Mucosa of gallbladder (tissue), 1 donor: Measurements from ENCODE around the gene RXFP1. TPM values are rescaled to one million over a fixed set of nuclear protein-coding genes. Genes with fewer than 3 reads are reported as not detected.
A peak's percentile ranks its signal among the peaks of the same experiment; 100 is the strongest.
"Not testable (repeated sequence)": the region's sequence is repeated elsewhere in the genome, so short reads cannot be mapped to it uniquely, and the experiment has no call there.

Experiments used
- DNase-seq: peaks from one replicate; pipeline ENCODE4 v3.0.0-alpha.2; 2020; ENCODE audit warnings: low spot score
- total RNA-seq: library from RNA; stranded (reverse); gene quantifications from one replicate; pipeline ENCODE4 v1.2.1, GENCODE V29; 2021
- donor health status: DM: no; HTN: no; CAD: no.

The RXFP1 gene
- total RNA-seq, 1 donor from 2014 or later: 0.55 TPM

GRCh38 chr4:158613046-158613445 lies 91.4 kb downstream of the RXFP1 start:
- DNase-seq: no peak

- no peak for DNase-seq
Observed at GRCh38 chr4:158617956-158618355, 96.3 kb downstream of the RXFP1 start.

GRCh38 chr4:158621729-158622128 lies 100.0 kb downstream of the RXFP1 start:
- DNase-seq: no peak

GRCh38 chr4:158622251-158622650 lies 100.6 kb downstream of the RXFP1 start:
- DNase-seq: no peak

- no peak for DNase-seq
Observed at GRCh38 chr4:158624889-158625478, 103.3 kb downstream of the RXFP1 start.

GRCh38 chr4:158625544-158625943 lies 103.9 kb downstream of the RXFP1 start:
- no peak for DNase-seq

GRCh38 chr4:158630893-158631292 lies 109.2 kb downstream of the RXFP1 start:
- DNase-seq: no peak

- DNase-seq: no peak
Observed at GRCh38 chr4:158636619-158637018, 114.9 kb downstream of the RXFP1 start.

GRCh38 chr4:158644356-158644755 lies 122.7 kb downstream of the RXFP1 start:
- no peak for DNase-seq

- DNase-seq: no peak
Observed at GRCh38 chr4:158644760-158645159, 123.1 kb downstream of the RXFP1 start.

- DNase-seq: no peak
Observed at GRCh38 chr4:158649111-158649680, 127.5 kb downstream of the RXFP1 start.

- no peak for DNase-seq
Observed at GRCh38 chr4:158652920-158653319, 131.2 kb downstream of the RXFP1 start.

GRCh38 chr4:158656439-158656838 lies 134.8 kb downstream of the RXFP1 start:
- no peak for DNase-seq

- DNase-seq: no peak
Observed at GRCh38 chr4:158657291-158657690, 135.6 kb downstream of the RXFP1 start.

- not testable (repeated sequence) for DNase-seq
Observed at GRCh38 chr4:158663255-158663654, 141.6 kb downstream of the RXFP1 start.

- not testable (repeated sequence) for DNase-seq
Observed at GRCh38 chr4:158663707-158664625, 142.3 kb downstream of the RXFP1 start.

GRCh38 chr4:158664806-158665205 lies 143.1 kb downstream of the RXFP1 start:
- no peak for DNase-seq

- DNase-seq: no peak
Observed at GRCh38 chr4:158666892-158667291, 145.2 kb downstream of the RXFP1 start.

- DNase-seq: no peak
Observed at GRCh38 chr4:158667651-158668198, 146.0 kb downstream of the RXFP1 start.

- no peak for DNase-seq
Observed at GRCh38 chr4:158669310-158669709, 147.6 kb downstream of the RXFP1 start.

GRCh38 chr4:158670975-158671664 lies 149.4 kb downstream of the RXFP1 start:
- peak; percentile 74 for DNase-seq

GRCh38 chr4:158671665-158671914 lies 149.9 kb downstream of the RXFP1 start, which contains the start of gene C4orf46:
TSS of gene C4orf46 (minus strand) at chr4:158671887. CDS start at chr4:158671801, 86 bp downstream.
- DNase-seq: no peak
